Tibial nerve (tissue), 4 donors: ENCODE results near the gene NOL4L.
A peak's percentile ranks its signal among the peaks of the same experiment; 100 is the strongest.

Experiments
- EP300 ChIP-seq, 2 donors: sonication (generic); formaldehyde crosslinking; IDR thresholded peaks; one replicate each; pipeline ENCODE4 v1.6.1; 2017; ENCODE audit warnings: antibody characterized with exemption in 2 of 2, mild to moderate bottlenecking in 1 of 2
- POLR2A ChIP-seq, 2 donors: fragments of 450-650 bp; IDR thresholded peaks; one replicate each; pipeline ENCODE4 v1.6.1; 2017; ENCODE audit warnings: antibody characterized with exemption in 2 of 2, mild to moderate bottlenecking in 2 of 2, moderate library complexity in 2 of 2
- TF ChIP-seq, protein P1 (sequence below), 5 experiments: fragments of 200-600 bp in 3 of 5; fragments of 450-650 bp in 2 of 5; sonication (generic) in 3 of 5; IDR thresholded peaks; one replicate each; pipeline ENCODE4 v1.5.1; 2016 to 2019; ENCODE audit warnings: antibody characterized with exemption in 5 of 5, mild to moderate bottlenecking in 3 of 5, moderate library complexity in 2 of 5

DNA sequence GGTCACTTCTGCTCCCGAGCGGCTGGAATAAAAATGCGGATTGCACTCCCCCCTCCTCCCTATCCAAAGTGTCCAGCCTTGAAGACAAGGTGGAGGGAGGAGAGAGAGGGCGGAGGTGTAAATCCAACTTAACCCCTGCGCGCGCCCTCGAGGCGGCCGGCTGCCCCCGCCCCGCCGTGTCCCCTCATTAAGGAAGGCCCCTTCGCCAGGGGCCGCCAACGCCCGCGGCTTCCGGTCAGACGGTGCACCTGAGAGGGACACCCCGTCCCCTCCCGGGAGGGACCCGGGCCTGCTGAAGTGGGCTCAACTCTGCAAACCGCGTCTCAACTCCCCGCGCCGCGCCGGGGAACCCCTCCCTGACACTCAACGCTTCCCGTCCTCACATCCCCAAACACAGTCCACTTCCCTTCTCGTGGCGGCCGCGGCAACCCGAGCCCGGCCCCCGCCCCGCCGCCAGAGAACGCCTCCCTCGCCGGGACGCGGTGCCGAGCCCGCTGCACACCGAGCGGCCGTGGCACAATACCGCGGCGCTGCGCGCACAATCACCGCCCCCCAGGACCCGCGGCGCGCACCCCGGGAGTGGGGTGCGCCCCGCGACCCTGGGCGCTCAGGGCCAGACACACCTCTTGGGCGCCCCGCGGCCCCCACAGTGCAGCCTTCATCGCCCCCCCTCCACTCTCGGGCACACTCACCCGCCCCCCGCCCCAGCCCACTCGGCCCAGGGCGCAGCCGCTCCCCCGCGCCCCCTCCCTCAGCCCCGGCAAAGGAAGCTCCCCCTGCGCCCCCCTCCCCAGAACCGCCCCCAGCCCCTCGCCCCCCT is 102.5 kb downstream of the NOL4L start:
- TF ChIP-seq POLR2A (IDR thresholded peaks at IDR 0.05) (no peak), EP300 (IDR thresholded peaks at IDR 0.05) (peak in 1 of 2 donors; percentile 15)
- TF ChIP-seq, protein P1, sequence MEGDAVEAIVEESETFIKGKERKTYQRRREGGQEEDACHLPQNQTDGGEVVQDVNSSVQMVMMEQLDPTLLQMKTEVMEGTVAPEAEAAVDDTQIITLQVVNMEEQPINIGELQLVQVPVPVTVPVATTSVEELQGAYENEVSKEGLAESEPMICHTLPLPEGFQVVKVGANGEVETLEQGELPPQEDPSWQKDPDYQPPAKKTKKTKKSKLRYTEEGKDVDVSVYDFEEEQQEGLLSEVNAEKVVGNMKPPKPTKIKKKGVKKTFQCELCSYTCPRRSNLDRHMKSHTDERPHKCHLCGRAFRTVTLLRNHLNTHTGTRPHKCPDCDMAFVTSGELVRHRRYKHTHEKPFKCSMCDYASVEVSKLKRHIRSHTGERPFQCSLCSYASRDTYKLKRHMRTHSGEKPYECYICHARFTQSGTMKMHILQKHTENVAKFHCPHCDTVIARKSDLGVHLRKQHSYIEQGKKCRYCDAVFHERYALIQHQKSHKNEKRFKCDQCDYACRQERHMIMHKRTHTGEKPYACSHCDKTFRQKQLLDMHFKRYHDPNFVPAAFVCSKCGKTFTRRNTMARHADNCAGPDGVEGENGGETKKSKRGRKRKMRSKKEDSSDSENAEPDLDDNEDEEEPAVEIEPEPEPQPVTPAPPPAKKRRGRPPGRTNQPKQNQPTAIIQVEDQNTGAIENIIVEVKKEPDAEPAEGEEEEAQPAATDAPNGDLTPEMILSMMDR (IDR thresholded peaks at IDR 0.05) = no peak
